PC-3 (cell line): Measurements from ENCODE around the gene KRT40. TPM values are rescaled to one million over a fixed set of nuclear protein-coding genes. Genes with fewer than 3 reads are reported as not detected.

Experiments used
- ATAC-seq: fragments of 200-7000 bp; cut with Tn5 transposase; 2 replicates; pipeline ENCODE4 v1.9.1; 2020; ENCODE audit warnings: mild to moderate bottlenecking, moderate library complexity
- BruUV-seq: library from RNA; stranded (reverse); fragments of 400-500 nt; replicated peaks from 2 replicates; lab custom pipeline; 2021; lab: Mats Ljungman, UMichigan
- CTCF ChIA-PET: fragments of 300-600 bp; sonication (Branson Sonifier 250); formaldehyde crosslinking; loops from one replicate; lab custom pipeline; 2022; ENCODE audit warnings: antibody characterized with exemption; lab: Charles Lee
- POLR2A ChIA-PET: fragments of 300-600 bp; sonication (Branson Sonifier 250); formaldehyde crosslinking; loops from one replicate; lab custom pipeline; 2022; ENCODE audit warnings: antibody characterized with exemption; ENCODE audit not compliant: unreplicated experiment; lab: Charles Lee
- DNase-seq: peaks from one replicate; pipeline ENCODE4 v3.0.0-alpha.2; 2015
- H2AFZ ChIP-seq: fragments of 300-600 bp; sonication (generic); 2 replicates; pipeline ENCODE4 v1.6.0; 2016; ENCODE audit warnings: antibody characterized with exemption, low read length
- H3F3A ChIP-seq: fragments of 300-600 bp; sonication (generic); one replicate; pipeline ENCODE4 v1.6.0; 2017; ENCODE audit warnings: antibody characterized with exemption, low read length, control low read depth, mild to moderate bottlenecking; ENCODE audit not compliant: unreplicated experiment
- H3K27ac ChIP-seq: fragments of 300-600 bp; sonication (generic); 2 replicates; pipeline ENCODE4 v1.5.1; 2016; ENCODE audit warnings: mild to moderate bottlenecking, low read length
- H3K27me3 ChIP-seq: fragments of 300-600 bp; sonication (generic); 2 replicates; pipeline ENCODE4 v1.6.1; 2016; ENCODE audit warnings: low read length, mixed read lengths
- H3K36me3 ChIP-seq: fragments of 300-600 bp; sonication (generic); 2 replicates; pipeline ENCODE4 v1.6.1; 2016; ENCODE audit warnings: low read depth, mixed run types, low read length, mixed read lengths
- H3K4me1 ChIP-seq: fragments of 300-600 bp; sonication (generic); 2 replicates; pipeline ENCODE4 v1.5.1; 2016; ENCODE audit warnings: low read length; ENCODE audit not compliant: insufficient read depth
- H3K4me2 ChIP-seq: fragments of 300-600 bp; sonication (generic); 2 replicates; pipeline ENCODE4 v1.6.0; 2016; ENCODE audit warnings: low read length
- H3K4me3 ChIP-seq: fragments of 300-600 bp; sonication (generic); 2 replicates; pipeline ENCODE4 v1.5.1; 2016; ENCODE audit warnings: mild to moderate bottlenecking, low read length, mixed read lengths
- H3K79me2 ChIP-seq: fragments of 300-600 bp; sonication (generic); 2 replicates; pipeline ENCODE4 v1.6.1; 2017; ENCODE audit warnings: low read length, mixed read lengths
- H3K9ac ChIP-seq: fragments of 300-600 bp; sonication (generic); 2 replicates; pipeline ENCODE4 v1.6.0; 2016; ENCODE audit warnings: mild to moderate bottlenecking, low read length
- H3K9me2 ChIP-seq: fragments of 300-600 bp; sonication (generic); replicated peaks from 2 replicates; pipeline ENCODE4 v1.6.1; 2016; ENCODE audit warnings: mixed run types, low read length, mixed read lengths
- H3K9me3 ChIP-seq: fragments of 300-600 bp; sonication (generic); 2 replicates; pipeline ENCODE4 v1.6.1; 2016; ENCODE audit warnings: low read length, mixed read lengths
- H4K20me1 ChIP-seq: fragments of 300-600 bp; sonication (generic); 2 replicates; pipeline ENCODE4 v1.6.1; 2016; ENCODE audit warnings: low read length, mixed read lengths
- CTCF ChIP-seq: fragments of 300-600 bp; sonication (generic); conservative IDR thresholded peaks from 2 replicates; pipeline ENCODE4 v1.5.1; 2017; ENCODE audit warnings: antibody characterized with exemption, low read depth, mild to moderate bottlenecking, low read length
- EZH2 ChIP-seq: fragments of 300-600 bp; sonication (generic); IDR thresholded peaks from one replicate; pipeline ENCODE4 v1.6.1; 2017; ENCODE audit warnings: antibody characterized with exemption, mild to moderate bottlenecking, low read length; ENCODE audit not compliant: unreplicated experiment
- EZH2phosphoT487 ChIP-seq: fragments of 300-600 bp; sonication (generic); IDR thresholded peaks from 2 replicates; pipeline ENCODE4 v1.6.1; 2018; ENCODE audit warnings: mild to moderate bottlenecking, antibody characterized with exemption, low read length, borderline replicate concordance
- intact Hi-C: fragments of 100-400 bp; cut with micrococcal nuclease; formaldehyde crosslinking; loops from 2 replicates; pipeline ENCODE4 v1.9.0; 2023
- total RNA-seq: library from RNA; depleted of rRNA; stranded (reverse); fragments of >200 nt; gene quantifications from 2 replicates; pipeline ENCODE4 v1.2.3, GENCODE V29; 2014

The KRT40 gene
- total RNA-seq, 1 experiment from 2014 or later: not detected

GRCh38 chr17:40993839-40994238, 9.7 kb upstream of the KRT40 start, which contains the start of gene KRTAP3-3:
KRTAP3-3 (minus strand) TSS chr17:40994164; CDS start chr17:40994097, 67 bp downstream.
- no peak for TF ChIP-seq EZH2phosphoT487
- no peak for TF ChIP-seq EZH2
- no peak for TF ChIP-seq CTCF
- no peaks in the 10 kb centered on the region for H3K4me1 ChIP-seq
- no peaks in the 10 kb centered on the region for H3K36me3 ChIP-seq
- H3K4me2 ChIP-seq: no peak within 1 kb of the TSS
- CTCF ChIA-PET: no interaction called here
- POLR2A ChIA-PET: no interaction called here
- no peaks in the 10 kb centered on the region for H3K9me2 ChIP-seq
- no peaks in the 10 kb centered on the region for H3K9me3 ChIP-seq
- DNase-seq (no peak), ATAC-seq (no peak)
- no peak within 1 kb of the TSS for H3K9ac ChIP-seq
- H3K4me3 ChIP-seq: no peak within 1 kb of the TSS
- intact Hi-C loops: no loop called here
- no peaks in the 10 kb centered on the region for H4K20me1 ChIP-seq
- H3K27me3 ChIP-seq: no peaks in the 10 kb centered on the region
- no peaks in the 10 kb centered on the region for H3F3A ChIP-seq
- H2AFZ ChIP-seq: no peak within 1 kb of the TSS
- no TSS peak for BruUV-seq
- no peak within 1 kb of the TSS for H3K27ac ChIP-seq
- no peaks in the 10 kb centered on the region for H3K79me2 ChIP-seq

GRCh38 chr17:40993084-40993483, 9.0 kb upstream of the KRT40 start:
- H3K9me2 ChIP-seq: no peaks in the 10 kb centered on the region
- DNase-seq: no peak
- H3F3A ChIP-seq: no peaks in the 10 kb centered on the region
- ChIA-PET POLR2A (no interaction called here), CTCF (no interaction called here)
- H4K20me1 ChIP-seq: no peaks in the 10 kb centered on the region
- no peaks in the 10 kb centered on the region for H3K4me1 ChIP-seq
- no peak overlapping the region for H3K4me3 ChIP-seq
- H3K36me3 ChIP-seq: no peaks in the 10 kb centered on the region
- TF ChIP-seq EZH2 (no peak), CTCF (no peak), EZH2phosphoT487 (no peak)
- H3K79me2 ChIP-seq: no peaks in the 10 kb centered on the region
- ATAC-seq: no peak
- no peaks in the 10 kb centered on the region for H3K9me3 ChIP-seq
- H3K4me2 ChIP-seq: no peak overlapping the region
- no peak overlapping the region for H3K9ac ChIP-seq
- H2AFZ ChIP-seq: no peak overlapping the region
- intact Hi-C loops: no loop called here
- H3K27ac ChIP-seq: no peak overlapping the region
- no TSS peak for BruUV-seq
- no peaks in the 10 kb centered on the region for H3K27me3 ChIP-seq

GRCh38 chr17:40992666-40993065, 8.5 kb upstream of the KRT40 start:
- no peak for DNase-seq
- no peak for ATAC-seq
- no peak overlapping the region for H3K9ac ChIP-seq
- H3F3A ChIP-seq: no peaks in the 10 kb centered on the region
- H3K4me2 ChIP-seq: no peak overlapping the region
- no peaks in the 10 kb centered on the region for H3K79me2 ChIP-seq
- H3K27ac ChIP-seq: no peak overlapping the region
- no peaks in the 10 kb centered on the region for H3K27me3 ChIP-seq
- no peak overlapping the region for H2AFZ ChIP-seq
- H4K20me1 ChIP-seq: no peaks in the 10 kb centered on the region
- H3K9me3 ChIP-seq: no peaks in the 10 kb centered on the region
- CTCF ChIA-PET: no interaction called here
- TF ChIP-seq CTCF: no peak
- no peak for TF ChIP-seq EZH2
- no peak for TF ChIP-seq EZH2phosphoT487
- POLR2A ChIA-PET: no interaction called here
- BruUV-seq: no TSS peak
- no peak overlapping the region for H3K4me3 ChIP-seq
- H3K9me2 ChIP-seq: no peaks in the 10 kb centered on the region
- intact Hi-C loops: no loop called here
- no peaks in the 10 kb centered on the region for H3K4me1 ChIP-seq
- no peaks in the 10 kb centered on the region for H3K36me3 ChIP-seq
